Mesenchymal stem cell (in vitro differentiated cells and primary cell): ENCODE results near the gene CDC37L1.

Experiments
- DNase-seq: peaks from one replicate; pipeline ENCODE4 v3.0.0-alpha.2; 2013
- H2AFZ ChIP-seq: one replicate; pipeline ENCODE4 v1.6.1; 2013; ENCODE audit warnings: low read depth, mild to moderate bottlenecking, control low read depth, inconsistent platforms, low read length, moderate library complexity
- H2AK5ac ChIP-seq: 2 replicates; pipeline ENCODE4 v1.6.1; 2013; ENCODE audit warnings: low read length, moderate library complexity, mild to moderate bottlenecking, inconsistent platforms; ENCODE audit not compliant: severe bottlenecking
- H2BK120ac ChIP-seq: one replicate; pipeline ENCODE4 v1.6.1; 2013; ENCODE audit warnings: low read depth, mild to moderate bottlenecking, inconsistent platforms, low read length, moderate library complexity
- H2BK12ac ChIP-seq, 2 experiments: one replicate each; pipeline ENCODE4 v1.6.1; 2013; ENCODE audit warnings: inconsistent platforms in 2 of 2, low read length in 2 of 2, mild to moderate bottlenecking in 2 of 2, moderate library complexity in 2 of 2, control low read depth in 1 of 2
- H2BK15ac ChIP-seq: one replicate; pipeline ENCODE4 v1.6.1; 2013; ENCODE audit warnings: mild to moderate bottlenecking, low read depth, inconsistent platforms; ENCODE audit not compliant: poor library complexity, severe bottlenecking
- H2BK5ac ChIP-seq: 2 replicates; pipeline ENCODE4 v1.6.1; 2013; ENCODE audit warnings: low read depth, mild to moderate bottlenecking, low read length, control low read depth, inconsistent platforms; ENCODE audit not compliant: poor library complexity, severe bottlenecking
- H3K14ac ChIP-seq, 2 experiments: one replicate each; pipeline ENCODE4 v1.6.1; 2013; ENCODE audit warnings: inconsistent platforms in 2 of 2, low read length in 2 of 2, control low read depth in 1 of 2, mild to moderate bottlenecking in 1 of 2, moderate library complexity in 1 of 2
- H3K18ac ChIP-seq, 2 experiments: one replicate each; pipeline ENCODE4 v1.6.1; 2013; ENCODE audit warnings: inconsistent platforms in 2 of 2, low read length in 2 of 2, control low read depth in 1 of 2, low read depth in 1 of 2, mild to moderate bottlenecking in 1 of 2
- H3K23ac ChIP-seq, 2 experiments: one replicate each; pipeline ENCODE4 v1.6.1; 2013; ENCODE audit warnings: inconsistent platforms in 2 of 2, low read length in 2 of 2, mild to moderate bottlenecking in 2 of 2, moderate library complexity in 2 of 2, control low read depth in 1 of 2
- H3K27ac ChIP-seq: 2 replicates; pipeline ENCODE4 v1.5.1; 2013; ENCODE audit warnings: mild to moderate bottlenecking, moderate library complexity, low read length, control low read depth, inconsistent platforms; ENCODE audit not compliant: poor library complexity, severe bottlenecking
- H3K27me3 ChIP-seq, 2 experiments: 2 replicates each; pipeline versions ENCODE4 v1.6.1 to v1.7.0; 2013; ENCODE audit warnings: low read length in 2 of 2, mild to moderate bottlenecking in 2 of 2, moderate library complexity in 2 of 2, control low read depth in 1 of 2, inconsistent platforms in 1 of 2; ENCODE audit not compliant: control insufficient read depth in 1 of 2, insufficient read depth in 1 of 2
- H3K36me3 ChIP-seq, 2 experiments: 2 replicates each; pipeline versions ENCODE4 v1.6.1 to v1.7.0; 2013; ENCODE audit warnings: low read length in 2 of 2, control low read depth in 1 of 2, inconsistent platforms in 1 of 2, low read depth in 1 of 2, mild to moderate bottlenecking in 1 of 2; ENCODE audit not compliant: insufficient read depth in 2 of 2, control insufficient read depth in 1 of 2
- H3K4ac ChIP-seq, 2 experiments: one replicate each; pipeline ENCODE4 v1.6.1; 2013; ENCODE audit warnings: inconsistent platforms in 2 of 2, low read length in 2 of 2, mild to moderate bottlenecking in 2 of 2, moderate library complexity in 2 of 2, control low read depth in 1 of 2, low read depth in 1 of 2
- H3K4me1 ChIP-seq: 2 replicates; pipeline ENCODE4 v1.6.1; 2013; ENCODE audit warnings: low read depth, low read length, control low read depth; ENCODE audit not compliant: control insufficient read depth, insufficient read depth
- H3K4me2 ChIP-seq: 2 replicates; pipeline ENCODE4 v1.6.1; 2013; ENCODE audit warnings: low read length, mild to moderate bottlenecking, inconsistent platforms; ENCODE audit not compliant: poor library complexity, severe bottlenecking
- H3K4me3 ChIP-seq, 2 experiments: 2 replicates each; pipeline versions ENCODE4 v1.5.1 to v1.7.0; 2013; ENCODE audit warnings: low read length in 2 of 2, mild to moderate bottlenecking in 2 of 2, control low read depth in 1 of 2, low read depth in 1 of 2; ENCODE audit not compliant: insufficient read depth in 1 of 2
- H3K79me1 ChIP-seq: replicated peaks from 2 replicates; pipeline ENCODE4 v1.6.1; 2013; ENCODE audit warnings: mild to moderate bottlenecking, control low read depth, low read length, inconsistent platforms; ENCODE audit not compliant: poor library complexity, severe bottlenecking
- H3K9ac ChIP-seq: 2 replicates; pipeline ENCODE4 v1.7.0; 2013; ENCODE audit warnings: mild to moderate bottlenecking, low read length, moderate library complexity
- H3K9me3 ChIP-seq: 2 replicates; pipeline ENCODE4 v1.7.0; 2013; ENCODE audit warnings: mild to moderate bottlenecking, low read length; ENCODE audit not compliant: control insufficient read depth
- H4K8ac ChIP-seq: one replicate; pipeline ENCODE4 v1.6.1; 2013; ENCODE audit warnings: inconsistent platforms, mild to moderate bottlenecking, low read length, moderate library complexity
- H4K91ac ChIP-seq: one replicate; pipeline ENCODE4 v1.6.1; 2013; ENCODE audit warnings: mild to moderate bottlenecking, low read length, inconsistent platforms
- WGBS: methylation state at CpG from one replicate; pipeline ENCODE4 v1.1.7; 2013; ENCODE audit warnings: mixed read lengths; 5-methylcytosine and 5-hydroxymethylcytosine counted together

Gene CDC37L1

GRCh38 chr9:4662989-4663792, 16.2 kb upstream of the CDC37L1 start:
- H3K9ac ChIP-seq = peak overlapping the region; percentile 90
- H3K4me1 ChIP-seq = peaks cover 11% of the 10 kb centered on the region
- H3K27me3 ChIP-seq = no peaks in the 10 kb centered on the region
- no peak overlapping the region for H3K23ac ChIP-seq
- no peak overlapping the region for H3K14ac ChIP-seq
- peak overlapping the region; percentile 12 to 34 for H2BK12ac ChIP-seq
- H3K79me1 ChIP-seq = peaks cover 15% of the 10 kb centered on the region
- peak overlapping the region; percentile 81 to 98 for H3K4ac ChIP-seq
- H3K27ac ChIP-seq = no peak overlapping the region
- H3K36me3 ChIP-seq = no peaks in the 10 kb centered on the region
- no peak overlapping the region for H2BK15ac ChIP-seq
- no peak overlapping the region for H2AFZ ChIP-seq
- peak overlapping the region; percentile 90 to 97 for H3K4me3 ChIP-seq
- peak overlapping the region; percentile 99 for H4K8ac ChIP-seq
- H3K9me3 ChIP-seq = no peaks in the 10 kb centered on the region
- H2BK5ac ChIP-seq = no peak overlapping the region
- no peak overlapping the region for H2BK120ac ChIP-seq
- peak overlapping the region; percentile 67 for H3K4me2 ChIP-seq
- DNase-seq = peak; percentile 87
- H2AK5ac ChIP-seq = no peak overlapping the region
- H3K18ac ChIP-seq = peak overlapping the region in 1 of 2 experiments; percentile 98
- 68% methylated on average over 12 of the region's 13 CpGs for WGBS
- peak overlapping the region; percentile 98 for H4K91ac ChIP-seq

DNA sequence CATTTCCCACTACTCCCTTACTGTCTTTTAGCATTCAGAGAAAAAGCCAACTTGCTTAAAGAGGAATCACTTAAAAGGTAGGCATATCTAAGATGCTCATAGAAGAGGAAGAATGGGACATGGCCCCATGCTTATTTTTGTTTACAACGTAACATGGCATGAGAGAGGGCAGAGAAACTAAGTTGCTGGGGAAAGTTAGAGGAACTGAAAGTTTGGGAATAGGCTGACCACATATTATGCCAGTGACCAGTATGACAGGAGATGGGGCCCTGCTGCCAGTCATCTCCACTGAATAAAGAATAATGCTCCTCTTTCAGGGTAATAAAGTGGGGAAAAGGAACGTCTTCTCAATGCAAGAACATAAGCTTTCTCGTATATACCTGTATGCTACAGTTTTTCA, 15.4 kb upstream of the CDC37L1 start:
- H2AK5ac ChIP-seq = no peak overlapping the region
- no peak overlapping the region for H2BK5ac ChIP-seq
- H4K91ac ChIP-seq = no peak overlapping the region
- H3K27me3 ChIP-seq = no peaks in the 10 kb centered on the region
- peak; percentile 38 for DNase-seq
- H3K9ac ChIP-seq = peak overlapping the region; percentile 90
- H3K4me2 ChIP-seq = peak overlapping the region; percentile 31
- no peak overlapping the region for H3K18ac ChIP-seq
- peaks cover 15% of the 10 kb centered on the region for H3K79me1 ChIP-seq
- no peak overlapping the region for H3K4ac ChIP-seq
- H4K8ac ChIP-seq = no peak overlapping the region
- no peak overlapping the region for H2BK15ac ChIP-seq
- H3K14ac ChIP-seq = no peak overlapping the region
- H3K23ac ChIP-seq = no peak overlapping the region
- H3K9me3 ChIP-seq = no peaks in the 10 kb centered on the region
- H3K4me1 ChIP-seq = peaks cover 11% of the 10 kb centered on the region
- H2BK12ac ChIP-seq = no peak overlapping the region
- H2BK120ac ChIP-seq = no peak overlapping the region
- WGBS = 93% methylated on average over 3 of the region's 3 CpGs
- H3K36me3 ChIP-seq = no peaks in the 10 kb centered on the region
- H3K4me3 ChIP-seq = peak overlapping the region in 1 of 2 experiments; percentile 90
- no peak overlapping the region for H2AFZ ChIP-seq
- H3K27ac ChIP-seq = no peak overlapping the region

GRCh38 chr9:4665357-4665756, 14.0 kb upstream of the CDC37L1 start:
- Histone ChIP-seq H3K27me3 (no peaks in the 10 kb centered on the region), H3K23ac (no peak overlapping the region), H3K4me3 (peak overlapping the region in 1 of 2 experiments; percentile 81), H3K14ac (no peak overlapping the region), H2BK12ac (no peak overlapping the region), H2BK120ac (no peak overlapping the region), H3K4ac (no peak overlapping the region), H3K27ac (no peak overlapping the region), H4K91ac (no peak overlapping the region), H2BK5ac (no peak overlapping the region), H3K4me2 (no peak overlapping the region), H2AFZ (no peak overlapping the region), H3K4me1 (peaks cover 11% of the 10 kb centered on the region), H2AK5ac (no peak overlapping the region), H3K9me3 (no peaks in the 10 kb centered on the region), H4K8ac (no peak overlapping the region), H3K36me3 (no peaks in the 10 kb centered on the region), H3K18ac (no peak overlapping the region), H3K9ac (peak overlapping the region; percentile 91), H2BK15ac (no peak overlapping the region), H3K79me1 (peaks cover 15% of the 10 kb centered on the region)
- DNase-seq = peak; percentile 71
- 100% methylated on average over 2 of the region's 2 CpGs for WGBS

- H3K27me3 ChIP-seq = no peaks in the 10 kb centered on the region
- 4% methylated on average over 30 of the region's 36 CpGs for WGBS
- peak within 1 kb of the TSS; percentile 91 for H3K9ac ChIP-seq
- H3K4me3 ChIP-seq = peak within 1 kb of the TSS; percentile 58 to 81
- H3K27ac ChIP-seq = peak within 1 kb of the TSS; percentile 55
- no peaks in the 10 kb centered on the region for H3K36me3 ChIP-seq
- peak within 1 kb of the TSS; percentile 33 for H2AFZ ChIP-seq
- H2BK5ac ChIP-seq = peak within 1 kb of the TSS; percentile 54
- H2BK15ac ChIP-seq = peak within 1 kb of the TSS; percentile 37
- peak within 1 kb of the TSS in 1 of 2 experiments; percentile 35 for H2BK12ac ChIP-seq
- peak within 1 kb of the TSS in 1 of 2 experiments; percentile 61 for H3K4ac ChIP-seq
- peaks cover 15% of the 10 kb centered on the region for H3K79me1 ChIP-seq
- peak within 1 kb of the TSS; percentile 83 for H4K8ac ChIP-seq
- no peak within 1 kb of the TSS for H2AK5ac ChIP-seq
- DNase-seq = peak; percentile 73
- no peaks in the 10 kb centered on the region for H3K9me3 ChIP-seq
- peak within 1 kb of the TSS; percentile 35 for H2BK120ac ChIP-seq
- peak within 1 kb of the TSS; percentile 37 to 46 for H3K18ac ChIP-seq
- H3K4me2 ChIP-seq = peak within 1 kb of the TSS; percentile 94
- no peak within 1 kb of the TSS for H3K23ac ChIP-seq
- H4K91ac ChIP-seq = no peak within 1 kb of the TSS
- peaks cover 11% of the 10 kb centered on the region for H3K4me1 ChIP-seq
- no peak within 1 kb of the TSS for H3K14ac ChIP-seq
Observed at GRCh38 chr9:4666042-4666699, 13.2 kb upstream of the CDC37L1 start, which contains the start of gene SPATA6L. TSS of gene SPATA6L (minus strand) at chr9:4666480. CDS start at chr9:4666250, 230 bp downstream.
